ENCODE measurements around the gene PI3.
"Not testable (repeated sequence)": the region's sequence is repeated elsewhere in the genome, so short reads cannot be mapped to it uniquely, and the experiment has no call there.

PI3 gene

GRCh38 chr20:45174434-45175364, at the start of gene PI3:
Gene PI3, plus strand, starts transcription at chr20:45174902. Its CDS starts 21 bp downstream, at chr20:45174923.
- no peak for DNase-seq

GRCh38 chr20:45128099-45128498, 46.6 kb upstream of the PI3 start:
- no peak for DNase-seq

- DNase-seq = no peak
These were observed 37.8 kb upstream of the PI3 start for GRCh38 chr20:45136911-45137310.

GRCh38 chr20:45138561-45139300, 36.0 kb upstream of the PI3 start:
- peak; percentile 37 for DNase-seq

GRCh38 chr20:45139733-45140375, 34.8 kb upstream of the PI3 start:
- DNase-seq = not testable (repeated sequence)

GRCh38 chr20:45140836-45141235, 33.9 kb upstream of the PI3 start:
- no peak for DNase-seq

GRCh38 chr20:45149062-45149461, 25.6 kb upstream of the PI3 start:
- no peak for DNase-seq

- DNase-seq = no peak
These were observed 22.3 kb upstream of the PI3 start for GRCh38 chr20:45152405-45152804.

- no peak for DNase-seq
These were observed 21.6 kb upstream of the PI3 start for GRCh38 chr20:45153147-45153546.

GRCh38 chr20:45153752-45154151, 20.9 kb upstream of the PI3 start:
- no peak for DNase-seq

GRCh38 chr20:45154183-45154582, 20.5 kb upstream of the PI3 start:
- DNase-seq = no peak

GRCh38 chr20:45154794-45155193, 19.9 kb upstream of the PI3 start:
- DNase-seq = not testable (repeated sequence)

GRCh38 chr20:45156713-45157112, 18.0 kb upstream of the PI3 start:
- no peak for DNase-seq

GRCh38 chr20:45157962-45158361, 16.7 kb upstream of the PI3 start:
- DNase-seq = no peak

GRCh38 chr20:45163083-45163803, 11.5 kb upstream of the PI3 start:
- DNase-seq = no peak

GRCh38 chr20:45164906-45165305, 9.8 kb upstream of the PI3 start:
- no peak for DNase-seq

- no peak for DNase-seq
These were observed 1.2 kb upstream of the PI3 start for GRCh38 chr20:45173522-45173921.

GRCh38 chr20:45176526-45177267, 2.0 kb downstream of the PI3 start:
- DNase-seq = peak; percentile 86

- no peak for DNase-seq
These were observed 4.5 kb downstream of the PI3 start for GRCh38 chr20:45179166-45179565.

- no peak for DNase-seq
These were observed 6.9 kb downstream of the PI3 start for GRCh38 chr20:45181639-45182038.

GRCh38 chr20:45183084-45183483, 8.4 kb downstream of the PI3 start:
- DNase-seq = no peak

GRCh38 chr20:45187693-45188092, 13.0 kb downstream of the PI3 start:
- DNase-seq = peak; percentile 45
